Measurements from ENCODE around the gene BEST2. TPM values are rescaled to one million over a fixed set of nuclear protein-coding genes. Genes with fewer than 3 reads are reported as not detected.

BEST2 gene
- total RNA-seq, 1 donor from 2014 or later = not detected

DNA sequence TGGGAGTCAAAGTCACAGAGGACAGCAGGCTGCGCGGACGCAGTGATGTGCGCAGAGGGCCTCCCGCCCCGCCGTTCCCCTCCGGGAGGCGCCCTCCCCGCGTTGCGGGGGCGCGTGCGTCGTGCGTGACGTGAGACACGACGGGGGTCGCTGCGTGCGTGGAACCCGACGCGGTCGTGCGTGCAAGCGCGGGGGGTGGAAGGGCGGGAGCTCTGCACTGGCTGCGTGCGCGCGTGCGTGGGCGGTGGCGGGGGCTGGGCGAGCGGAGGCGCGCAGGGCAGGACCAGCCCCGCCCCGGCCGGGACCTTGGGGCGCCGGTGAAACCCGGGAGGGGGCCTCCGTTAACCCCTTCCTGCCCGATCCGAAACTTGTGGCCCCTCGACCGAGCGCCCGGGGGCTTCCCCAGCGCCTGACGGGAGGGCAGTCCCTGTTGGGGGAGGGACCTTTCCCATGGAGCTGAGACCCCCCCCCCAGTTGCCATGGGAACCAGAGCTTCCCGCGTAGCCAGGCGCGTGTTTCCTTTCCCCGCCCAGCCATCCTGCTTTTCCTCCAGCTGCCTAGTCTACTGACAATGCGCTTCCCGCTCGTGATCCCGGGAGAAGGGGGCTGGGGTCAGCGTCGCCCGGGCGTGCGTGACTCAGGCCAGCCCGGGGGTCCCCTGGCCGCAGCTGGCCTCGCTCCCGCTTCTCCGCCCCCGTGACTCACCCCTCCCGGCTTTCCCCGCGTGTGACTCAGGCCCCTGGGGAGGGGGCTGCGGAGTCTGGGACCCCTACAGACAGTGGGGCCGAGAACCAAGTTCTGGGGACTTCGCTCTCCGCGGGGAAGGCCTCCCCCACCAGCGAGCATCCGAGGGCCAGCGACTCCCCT, 31.1 kb downstream of the BEST2 start:
- H3K27me3 ChIP-seq = no peaks in the 10 kb centered on the region
- TF ChIP-seq, protein P1, sequence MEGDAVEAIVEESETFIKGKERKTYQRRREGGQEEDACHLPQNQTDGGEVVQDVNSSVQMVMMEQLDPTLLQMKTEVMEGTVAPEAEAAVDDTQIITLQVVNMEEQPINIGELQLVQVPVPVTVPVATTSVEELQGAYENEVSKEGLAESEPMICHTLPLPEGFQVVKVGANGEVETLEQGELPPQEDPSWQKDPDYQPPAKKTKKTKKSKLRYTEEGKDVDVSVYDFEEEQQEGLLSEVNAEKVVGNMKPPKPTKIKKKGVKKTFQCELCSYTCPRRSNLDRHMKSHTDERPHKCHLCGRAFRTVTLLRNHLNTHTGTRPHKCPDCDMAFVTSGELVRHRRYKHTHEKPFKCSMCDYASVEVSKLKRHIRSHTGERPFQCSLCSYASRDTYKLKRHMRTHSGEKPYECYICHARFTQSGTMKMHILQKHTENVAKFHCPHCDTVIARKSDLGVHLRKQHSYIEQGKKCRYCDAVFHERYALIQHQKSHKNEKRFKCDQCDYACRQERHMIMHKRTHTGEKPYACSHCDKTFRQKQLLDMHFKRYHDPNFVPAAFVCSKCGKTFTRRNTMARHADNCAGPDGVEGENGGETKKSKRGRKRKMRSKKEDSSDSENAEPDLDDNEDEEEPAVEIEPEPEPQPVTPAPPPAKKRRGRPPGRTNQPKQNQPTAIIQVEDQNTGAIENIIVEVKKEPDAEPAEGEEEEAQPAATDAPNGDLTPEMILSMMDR (IDR thresholded peaks at IDR 0.05) = peak; percentile 20
- DNase-seq (peak; percentile 96), ATAC-seq (peak; percentile 67)
- intact Hi-C loops (cut with DNase I) = no loop called here
- H3K36me3 ChIP-seq = no peaks in the 10 kb centered on the region
- peak overlapping the region; percentile 56 for H3K4me3 ChIP-seq
- H3K4me1 ChIP-seq = peaks cover 68% of the 10 kb centered on the region
- H3K27ac ChIP-seq = peak overlapping the region; percentile 100
- no peaks in the 10 kb centered on the region for H3K9me3 ChIP-seq

GRCh38 chr19:12783291-12783848, 31.8 kb downstream of the BEST2 start:
- intact Hi-C loops (cut with DNase I) = no loop called here
- peak overlapping the region; percentile 56 for H3K4me3 ChIP-seq
- no peak for ATAC-seq

DNA sequence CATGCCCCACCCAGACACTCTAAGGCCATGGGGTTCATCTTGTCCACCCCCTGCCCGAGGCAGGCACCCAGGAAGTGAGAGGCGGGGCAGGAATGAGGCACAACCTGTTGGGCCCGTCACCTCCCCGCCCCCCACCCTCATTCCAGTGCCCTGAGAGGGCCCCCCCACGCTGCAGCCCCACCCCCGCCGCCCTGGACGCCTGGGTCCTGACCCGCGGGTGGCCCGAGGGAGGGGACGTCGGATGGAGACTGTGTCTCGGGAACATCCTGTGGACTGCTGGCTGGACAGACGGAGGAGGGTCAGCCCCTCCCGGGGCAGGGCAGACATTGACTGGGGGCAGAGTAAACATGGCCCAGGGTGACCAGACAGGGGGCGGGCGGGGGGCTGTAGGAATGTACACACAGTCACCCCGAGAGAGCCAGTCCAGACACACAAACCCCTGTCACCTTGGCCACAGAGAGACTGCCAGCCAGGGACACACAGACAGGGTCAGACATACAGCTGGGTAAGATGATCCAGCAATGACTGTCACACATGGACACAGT, 32.3 kb downstream of the BEST2 start:
- ATAC-seq = peak; percentile 21
- TF ChIP-seq, protein P1 (IDR thresholded peaks at IDR 0.05) = no peak

More at GRCh38 chr19:12783291-12783848, 31.8 kb downstream of the BEST2 start:
- TF ChIP-seq, protein P1 (IDR thresholded peaks at IDR 0.05) = no peak
- DNase-seq = no peak
- no peaks in the 10 kb centered on the region for H3K9me3 ChIP-seq
- H3K4me1 ChIP-seq = peaks cover 75% of the 10 kb centered on the region
- H3K27ac ChIP-seq = peak overlapping the region; percentile 100
- H3K36me3 ChIP-seq = no peaks in the 10 kb centered on the region
- no peaks in the 10 kb centered on the region for H3K27me3 ChIP-seq

GRCh38 chr19:12784394-12784870, 32.8 kb downstream of the BEST2 start:
- no peaks in the 10 kb centered on the region for H3K27me3 ChIP-seq
- no peaks in the 10 kb centered on the region for H3K9me3 ChIP-seq
- no peaks in the 10 kb centered on the region for H3K36me3 ChIP-seq
- TF ChIP-seq, protein P1 (IDR thresholded peaks at IDR 0.05) = no peak
- DNase-seq = no peak
- intact Hi-C loops (cut with DNase I) = no loop called here
- peak overlapping the region; percentile 100 for H3K27ac ChIP-seq
- peak overlapping the region; percentile 56 for H3K4me3 ChIP-seq
- peaks cover 75% of the 10 kb centered on the region for H3K4me1 ChIP-seq
- ATAC-seq = no peak

More for the DNA sequence above, 32.3 kb downstream of the BEST2 start:
- H3K27ac ChIP-seq = peak overlapping the region; percentile 100
- H3K4me3 ChIP-seq = peak overlapping the region; percentile 56
- no peaks in the 10 kb centered on the region for H3K27me3 ChIP-seq
- no peaks in the 10 kb centered on the region for H3K36me3 ChIP-seq
- peak; percentile 87 for DNase-seq
- H3K4me1 ChIP-seq = peaks cover 75% of the 10 kb centered on the region
- H3K9me3 ChIP-seq = no peaks in the 10 kb centered on the region
- intact Hi-C loops (cut with DNase I) = no loop called here

DNA sequence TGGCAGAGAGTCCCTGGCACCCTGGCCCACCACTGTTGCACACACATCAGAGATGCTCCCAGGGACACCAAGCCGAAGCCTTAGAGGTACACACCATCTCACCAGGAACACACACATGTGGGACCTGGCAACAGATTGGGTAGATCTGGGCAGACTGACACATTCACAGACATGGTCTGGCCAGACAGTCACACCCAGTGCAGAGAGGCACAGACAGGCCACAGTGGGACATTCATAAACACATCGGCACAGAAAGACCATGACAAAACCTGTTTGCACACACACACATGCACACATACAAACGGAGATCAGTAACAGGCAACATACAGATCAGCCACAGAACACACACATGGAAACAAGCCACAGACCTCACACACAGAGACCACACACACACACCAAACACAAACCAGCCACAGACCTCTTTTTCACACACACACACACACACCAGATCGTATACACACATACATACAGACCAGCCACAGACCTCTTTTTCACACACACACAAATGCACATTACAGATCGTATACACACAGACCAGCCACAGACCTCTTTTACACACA, 33.4 kb downstream of the BEST2 start:
- Histone ChIP-seq H3K36me3 (no peaks in the 10 kb centered on the region), H3K4me3 (peak overlapping the region; percentile 56), H3K9me3 (no peaks in the 10 kb centered on the region), H3K27ac (peak overlapping the region; percentile 100), H3K4me1 (peaks cover 74% of the 10 kb centered on the region), H3K27me3 (no peaks in the 10 kb centered on the region)
- intact Hi-C loops (cut with DNase I) = no loop called here
- ATAC-seq (no peak), DNase-seq (no peak)
- TF ChIP-seq, protein P1 (IDR thresholded peaks at IDR 0.05) = no peak
